SHP77 treated with DMSO at 0.1 percent for 48 hours (cell line): Measurements from ENCODE around the gene DYSF.

Experiments used
- DNase-seq: peaks from one replicate; lab custom pipeline; 2025; lab: John Stamatoyannopoulos, UW

DYSF gene

DNA sequence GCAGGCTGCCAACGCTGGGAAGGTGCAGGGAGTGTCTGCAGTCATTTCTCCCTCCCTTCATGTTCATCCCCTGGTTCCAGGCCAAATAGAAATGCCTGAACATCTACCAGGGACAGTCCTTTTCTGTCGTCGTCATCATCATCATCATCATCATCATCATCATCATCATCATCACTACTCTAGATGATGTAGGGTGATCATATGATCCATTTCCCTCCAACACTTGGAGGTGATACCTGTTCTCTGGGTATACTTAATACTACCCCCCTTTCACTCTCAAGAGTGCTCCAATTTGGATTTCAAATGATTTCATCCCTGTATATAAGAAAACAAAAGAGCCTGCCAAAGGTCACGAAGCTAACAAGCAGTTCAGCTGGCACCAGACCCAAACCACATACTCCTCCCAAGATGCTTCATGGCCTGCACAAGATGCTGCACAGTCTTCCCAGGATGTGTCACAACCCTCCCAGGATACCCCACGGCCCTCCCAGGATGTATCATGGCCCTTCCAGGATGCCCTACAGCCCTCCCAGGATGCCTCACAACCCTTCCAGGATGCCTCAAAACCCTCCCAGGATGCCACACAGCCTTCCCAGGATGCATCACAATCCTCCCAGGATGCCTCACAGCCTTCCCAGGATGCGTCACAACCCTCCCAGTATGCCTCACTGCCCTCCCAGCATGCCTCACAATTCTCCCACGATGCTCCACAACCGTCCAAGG, 257.9 kb downstream of the DYSF start:
- no peak for DNase-seq

DNA sequence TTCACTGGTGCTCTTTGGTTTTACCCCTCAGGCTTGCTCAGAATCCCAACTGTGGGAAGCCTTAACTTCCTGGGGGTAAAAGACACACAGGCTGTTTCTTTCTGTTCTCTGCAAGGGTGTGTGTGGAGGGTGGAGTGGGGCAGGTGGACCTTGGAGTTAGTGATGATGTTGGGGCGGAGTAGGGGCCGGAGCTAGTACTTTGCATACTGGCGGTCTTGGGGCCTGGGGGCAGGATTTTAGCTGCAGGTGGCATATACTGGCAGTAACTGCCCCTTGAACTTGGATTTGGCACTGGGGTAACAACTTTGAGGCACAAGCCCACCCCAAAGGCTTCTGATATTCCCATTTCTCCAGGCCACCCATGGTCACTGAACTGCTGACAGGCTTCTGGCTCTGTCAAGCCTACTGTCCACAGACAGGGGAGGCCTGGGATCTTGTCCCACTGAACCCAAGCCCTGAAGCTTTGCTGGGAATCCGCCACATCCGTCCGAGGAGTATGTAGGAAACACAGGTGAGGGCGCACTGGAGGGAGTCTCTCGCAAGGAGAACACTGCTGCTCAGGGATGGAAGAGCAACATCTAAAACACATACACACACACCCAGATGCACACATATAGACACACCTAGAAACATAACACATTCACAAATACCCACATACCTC, 258.9 kb downstream of the DYSF start:
- no peak for DNase-seq

DNA sequence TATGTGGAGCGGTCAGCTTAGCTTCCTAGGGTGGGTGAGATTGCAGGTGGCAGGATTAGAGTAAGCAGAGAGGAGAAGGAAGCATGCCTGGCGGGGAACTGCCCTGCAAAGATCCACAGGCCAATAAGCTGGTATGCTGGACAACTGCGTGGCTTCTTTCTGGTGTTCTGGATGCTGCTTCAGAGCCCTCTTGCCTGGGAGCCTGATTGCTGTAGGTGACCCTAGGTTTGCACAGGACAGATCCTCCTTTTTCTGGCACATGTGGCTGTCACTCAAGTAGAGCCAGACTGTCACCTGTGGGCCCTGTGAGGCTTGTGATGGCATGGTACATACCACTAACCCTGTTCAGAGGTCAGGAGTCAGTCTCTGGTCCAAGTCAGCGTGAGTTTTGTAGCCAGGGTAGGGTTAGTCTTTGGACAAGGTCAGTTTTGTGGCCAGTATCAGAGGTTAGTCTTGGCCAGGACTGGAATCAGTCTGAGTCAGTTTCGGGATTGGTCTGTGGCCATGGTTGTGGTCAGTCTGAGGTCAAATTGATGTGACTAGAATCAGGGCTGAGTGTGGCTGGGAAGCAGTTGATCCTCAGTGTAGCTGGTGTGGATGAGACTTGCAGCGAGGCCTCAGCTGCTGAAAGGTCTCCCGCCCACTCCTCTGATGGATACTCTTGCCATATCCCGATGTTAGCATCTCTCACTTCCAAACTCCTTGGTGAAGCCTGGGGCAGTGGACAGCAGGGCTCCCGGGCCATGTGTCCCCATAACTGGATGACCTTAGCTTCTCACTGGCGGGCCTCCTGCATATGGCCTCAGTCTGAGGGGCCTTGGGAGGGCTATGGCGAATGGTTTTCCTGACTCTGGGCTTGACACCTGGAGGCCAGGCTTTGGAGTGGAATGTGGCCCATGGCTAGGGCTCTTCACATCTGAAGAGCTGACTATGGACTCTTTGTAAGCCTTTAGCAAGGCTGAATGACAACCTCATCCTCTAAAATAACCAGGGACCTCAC, 260.5 kb downstream of the DYSF start:
- DNase-seq = no peak

DNA sequence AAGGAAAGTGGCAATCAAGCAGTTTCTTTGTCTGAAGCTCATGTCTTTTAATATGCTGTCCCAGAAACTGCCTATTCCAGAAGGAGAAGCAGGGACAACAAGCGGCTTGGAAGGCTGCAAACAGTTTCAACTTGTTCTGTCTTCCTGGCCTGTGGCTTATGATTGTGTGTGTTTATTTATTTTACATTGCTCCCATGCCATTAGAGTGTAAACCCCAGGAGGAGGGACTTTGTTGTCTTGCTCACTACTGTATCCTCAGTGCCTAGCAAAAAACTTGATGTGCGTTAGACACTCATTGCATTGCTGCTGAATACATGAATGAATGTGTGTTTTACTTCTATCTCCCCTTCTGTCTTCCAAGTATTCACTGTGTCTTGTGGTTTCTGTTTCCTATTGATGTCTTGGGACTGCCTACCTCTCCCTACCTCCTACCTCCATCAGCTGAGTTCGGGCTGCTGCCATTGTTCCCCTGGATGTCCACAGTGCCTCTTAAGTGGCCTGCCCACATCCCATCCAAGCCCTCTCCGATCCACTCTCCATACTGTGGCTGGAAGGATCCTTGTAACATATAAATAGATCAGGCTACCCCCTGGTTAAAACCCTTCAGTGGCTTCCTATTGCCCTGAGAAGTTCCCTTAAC, 261.4 kb downstream of the DYSF start:
- no peak for DNase-seq

DNA sequence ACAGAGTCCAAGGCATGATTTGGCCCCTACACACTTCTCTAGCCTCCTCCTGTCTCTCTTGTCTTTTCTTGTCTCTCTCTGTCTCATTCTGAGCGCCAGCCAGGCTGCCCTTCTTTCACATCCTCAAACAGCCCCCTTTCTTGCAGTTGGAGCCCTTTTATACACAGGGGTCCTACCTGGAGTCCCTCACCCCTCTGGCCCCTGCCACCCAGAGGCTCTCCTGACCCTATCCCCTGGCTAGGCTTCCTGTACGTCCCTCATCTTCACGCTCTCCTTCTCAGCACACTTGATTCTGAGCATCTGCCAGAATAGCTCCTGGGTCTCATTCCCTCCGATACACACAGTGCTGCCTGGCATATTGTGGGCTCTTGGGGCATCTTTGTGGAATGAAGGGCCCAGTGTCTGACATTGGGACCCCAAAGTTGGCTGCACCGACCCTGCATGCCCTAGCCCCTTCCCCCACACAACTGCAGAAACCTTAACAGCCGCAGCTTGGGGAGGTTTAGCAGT, 261.9 kb downstream of the DYSF start:
- DNase-seq = no peak

DNA sequence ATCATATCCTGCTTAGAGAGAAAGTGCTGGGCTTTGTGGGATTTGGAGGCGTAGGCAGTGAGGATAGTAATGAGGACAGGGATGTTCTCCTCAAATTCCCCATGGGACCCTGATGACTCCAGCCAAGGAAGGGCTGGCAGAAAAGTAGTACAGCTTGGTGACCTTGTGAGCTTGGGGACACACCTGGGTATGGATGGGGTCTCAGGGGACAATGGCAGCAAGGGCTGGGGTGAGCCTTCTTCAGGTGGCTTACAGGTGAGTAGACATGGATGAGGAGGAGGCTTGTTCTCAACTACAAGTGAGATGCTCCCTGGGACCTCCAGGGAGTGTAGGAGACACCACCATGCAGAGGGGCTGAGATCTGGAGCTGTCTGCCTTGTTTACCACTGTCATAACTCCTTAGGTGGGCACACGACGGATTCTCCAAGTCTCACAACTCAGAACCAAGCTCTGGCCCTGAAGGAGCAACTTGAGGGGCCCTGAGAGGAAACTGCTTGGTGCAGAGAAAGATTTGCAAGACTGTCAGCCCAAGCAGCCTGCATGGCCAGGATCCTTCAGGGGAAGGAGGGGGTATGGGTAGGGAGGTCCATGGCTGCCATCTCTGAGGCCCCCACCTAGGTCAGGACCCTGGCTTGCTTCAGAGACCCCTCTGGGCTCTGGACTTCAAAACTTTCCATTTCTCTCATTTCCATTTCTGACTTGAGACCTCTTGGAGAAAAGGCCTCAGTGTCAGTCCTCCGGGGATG, 262.8 kb downstream of the DYSF start:
- DNase-seq = no peak

DNA sequence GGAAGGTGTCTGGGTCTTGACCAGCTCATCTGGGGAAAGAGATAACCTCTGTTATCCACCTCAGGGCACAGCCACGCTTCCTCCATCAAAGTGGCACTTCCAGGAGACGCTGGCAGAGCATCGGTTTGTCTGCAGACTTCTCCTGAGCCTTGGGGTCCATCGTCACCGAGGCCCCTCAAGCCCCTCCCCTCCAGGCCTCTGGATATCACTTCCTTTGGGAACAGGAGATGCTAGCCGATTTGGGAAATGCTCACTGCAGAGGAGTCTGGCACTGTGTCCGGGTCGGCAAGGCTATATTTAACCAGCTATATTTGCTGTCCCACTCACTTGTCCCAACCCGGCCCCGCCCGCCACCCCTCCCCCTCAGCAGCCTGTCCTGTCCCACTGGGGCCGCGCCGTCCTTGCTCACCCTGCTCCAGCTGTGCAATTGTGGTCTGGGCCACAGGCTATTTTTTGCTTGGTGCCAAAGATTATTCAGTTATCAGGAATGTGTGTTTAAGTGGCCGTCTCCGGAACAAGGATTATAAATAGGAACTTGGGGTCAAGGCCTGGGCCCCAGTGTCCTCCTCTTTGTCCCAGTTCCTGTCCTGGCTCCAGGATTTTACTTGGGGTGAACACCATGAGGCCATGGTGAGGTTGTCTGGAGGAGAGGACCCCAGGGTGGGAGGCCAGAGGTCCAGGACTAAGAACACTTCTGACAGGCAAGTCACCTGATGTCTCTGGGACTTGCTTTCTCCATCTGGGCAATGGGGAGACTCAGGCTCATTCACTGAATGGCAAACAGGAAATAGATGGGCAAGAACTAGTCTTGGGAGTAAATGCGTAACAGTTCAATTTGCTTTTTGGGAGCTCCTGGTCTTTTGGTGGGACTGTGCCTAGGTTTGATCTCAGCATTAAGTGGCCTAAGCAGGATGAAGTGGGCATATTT, 263.6 kb downstream of the DYSF start:
- DNase-seq = no peak

DNA sequence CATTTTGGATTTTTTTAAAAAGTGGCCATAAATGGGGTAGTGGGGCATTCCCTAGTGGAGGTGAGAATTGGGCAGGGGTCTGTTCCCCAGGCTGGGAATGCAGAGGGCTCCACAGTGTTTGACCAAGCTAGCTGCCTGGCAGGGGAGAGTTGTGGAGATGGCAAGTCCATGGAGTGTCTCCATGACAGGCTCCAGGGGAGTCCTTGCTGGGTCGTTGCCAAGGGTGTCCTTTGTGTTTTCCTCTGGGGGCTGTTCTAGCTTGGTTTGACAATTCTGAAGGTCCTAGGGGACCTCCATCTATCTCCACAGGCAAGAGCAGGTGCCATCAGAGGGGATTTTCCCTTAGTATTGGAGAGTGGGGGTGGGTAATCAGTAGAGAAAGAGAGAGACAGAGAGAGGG, 265.3 kb downstream of the DYSF start:
- no peak for DNase-seq

DNA sequence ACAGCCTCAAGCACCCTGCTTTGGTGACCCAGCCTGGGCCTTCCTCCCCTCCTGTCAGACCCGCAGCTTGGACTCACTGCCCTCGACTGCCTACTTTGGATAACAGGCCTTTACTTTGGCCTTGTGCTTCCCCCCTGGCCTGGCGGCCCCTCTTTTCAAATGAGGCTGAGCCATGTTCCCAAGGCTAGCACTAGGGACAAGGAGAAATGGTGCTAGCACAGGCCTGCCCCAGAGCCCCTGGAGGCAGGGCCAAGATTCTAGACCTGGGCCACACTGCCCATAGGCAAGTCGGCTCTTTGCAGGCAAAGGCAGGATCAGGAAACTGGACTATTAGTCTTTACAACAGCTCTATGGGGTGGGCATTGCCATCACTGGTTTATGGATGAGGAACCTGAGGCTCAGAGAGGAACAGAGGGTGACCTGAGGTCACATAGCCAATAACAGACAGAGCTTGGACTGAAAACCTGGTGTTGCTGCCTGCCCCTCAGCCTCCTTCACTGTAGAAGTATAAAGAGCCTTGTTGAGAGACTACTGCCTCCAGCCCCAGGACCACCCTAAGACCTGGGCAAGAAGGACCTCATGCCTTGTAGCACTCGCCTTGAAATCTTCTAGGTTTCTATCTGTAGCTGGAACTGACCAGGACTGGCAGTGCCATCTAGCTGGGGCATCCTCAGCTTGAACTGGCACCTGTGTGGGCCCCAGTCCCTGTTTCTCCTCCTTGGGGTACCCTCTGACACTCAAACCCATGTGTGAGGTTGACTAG, 266.3 kb downstream of the DYSF start:
- DNase-seq = no peak

DNA sequence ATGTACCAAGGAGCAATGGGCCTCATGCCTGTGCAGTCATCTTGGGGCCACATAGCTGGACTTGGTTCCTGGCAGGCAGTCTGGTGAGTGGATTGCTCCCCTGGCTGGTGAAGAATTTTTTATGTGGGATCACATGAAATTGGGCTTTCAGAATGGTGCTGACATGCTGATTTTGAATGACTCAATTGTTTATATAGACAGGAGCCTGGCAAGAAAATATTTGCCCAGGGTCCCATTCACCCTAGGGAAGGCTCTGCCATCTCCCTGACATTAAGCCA, 266.9 kb downstream of the DYSF start:
- DNase-seq = no peak

DNA sequence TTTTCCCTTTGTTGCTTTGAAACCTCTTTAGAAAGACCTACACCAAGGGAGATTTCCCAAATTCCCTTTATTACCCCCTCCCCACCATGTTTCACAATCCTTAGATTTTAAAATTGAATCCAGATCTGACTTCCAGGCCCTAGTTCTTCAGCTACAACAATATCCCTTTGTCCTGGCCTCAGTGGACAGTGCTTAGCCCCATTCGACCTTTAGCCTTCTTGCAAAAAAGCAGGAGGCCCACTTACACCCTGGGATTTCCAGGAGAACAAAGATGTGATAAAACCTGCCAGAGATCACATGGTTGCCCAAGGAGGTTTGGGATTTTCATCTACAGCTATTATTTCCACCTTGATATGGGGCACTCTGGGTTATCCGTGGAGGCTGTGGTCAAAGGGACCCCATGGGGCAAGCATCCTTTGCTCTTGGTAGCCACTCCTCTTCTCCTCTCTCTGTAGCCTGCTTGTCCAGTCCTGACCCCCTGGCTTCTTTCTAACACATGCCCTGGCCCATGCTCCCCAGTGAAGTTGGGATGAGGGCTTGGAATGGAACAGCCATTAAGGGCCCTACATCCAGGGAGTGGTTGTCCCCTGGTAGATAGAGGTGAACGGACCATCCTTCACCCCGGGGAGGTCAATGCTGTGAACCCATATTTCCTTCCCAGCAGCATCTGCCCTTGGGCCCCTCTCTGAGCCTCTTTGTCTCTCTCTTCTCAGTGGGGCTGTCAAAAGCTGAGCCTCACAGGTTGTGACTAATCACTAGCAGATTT, 267.4 kb downstream of the DYSF start:
- DNase-seq = no peak

DNA sequence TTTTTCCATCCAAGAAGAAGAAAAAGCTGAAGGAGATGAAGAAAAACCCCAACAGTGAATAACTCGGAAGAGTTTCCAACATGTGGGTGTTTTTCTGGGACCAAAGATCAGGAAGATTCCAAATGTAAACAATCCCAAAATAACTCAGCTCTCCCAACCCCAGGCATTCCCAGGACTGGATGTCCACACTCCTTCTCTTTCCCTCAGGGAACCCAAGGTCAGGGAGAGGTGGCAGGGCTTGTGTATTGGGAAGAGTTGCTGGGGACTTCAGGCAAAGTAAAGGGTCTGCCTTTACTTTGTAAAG, 268.0 kb downstream of the DYSF start:
- DNase-seq = no peak

DNA sequence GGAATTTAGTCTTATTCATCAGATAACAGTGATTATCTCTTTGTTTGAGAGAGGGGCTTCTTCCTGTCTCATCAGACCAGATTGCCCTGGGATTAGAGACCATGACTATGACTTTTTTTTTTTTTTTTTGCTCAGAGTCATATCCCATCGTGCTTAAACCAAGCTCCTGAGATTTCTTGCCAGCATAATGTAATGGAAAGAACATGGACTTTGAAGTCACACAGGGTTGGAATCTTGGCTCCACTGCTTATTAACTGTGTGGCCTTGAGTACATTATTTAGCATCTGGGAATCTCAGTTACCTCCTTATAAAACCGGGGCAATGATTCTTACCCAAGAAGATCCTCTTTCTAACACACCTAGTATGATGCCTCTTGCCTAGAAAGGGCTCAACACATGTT, 268.3 kb downstream of the DYSF start:
- DNase-seq = no peak

DNA sequence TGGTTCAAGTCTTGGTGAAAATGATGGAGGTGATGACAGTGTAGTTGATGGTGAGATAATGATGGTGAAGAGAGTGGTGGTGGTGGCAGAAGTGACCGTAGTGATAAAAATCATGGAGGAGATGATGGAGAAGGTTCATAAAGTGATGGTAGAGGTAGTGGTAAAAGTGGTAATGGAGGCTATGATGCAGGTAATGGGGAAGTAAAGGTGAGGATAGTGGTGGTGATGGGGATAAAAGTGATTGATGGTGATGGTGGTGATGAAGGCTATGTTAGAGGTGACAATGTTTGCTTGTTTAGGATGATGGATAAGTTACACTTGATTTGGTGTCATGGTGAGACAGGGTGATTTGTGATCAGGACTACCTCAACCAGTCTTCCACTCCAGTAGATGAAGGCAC, 268.9 kb downstream of the DYSF start:
- no peak for DNase-seq

DNA sequence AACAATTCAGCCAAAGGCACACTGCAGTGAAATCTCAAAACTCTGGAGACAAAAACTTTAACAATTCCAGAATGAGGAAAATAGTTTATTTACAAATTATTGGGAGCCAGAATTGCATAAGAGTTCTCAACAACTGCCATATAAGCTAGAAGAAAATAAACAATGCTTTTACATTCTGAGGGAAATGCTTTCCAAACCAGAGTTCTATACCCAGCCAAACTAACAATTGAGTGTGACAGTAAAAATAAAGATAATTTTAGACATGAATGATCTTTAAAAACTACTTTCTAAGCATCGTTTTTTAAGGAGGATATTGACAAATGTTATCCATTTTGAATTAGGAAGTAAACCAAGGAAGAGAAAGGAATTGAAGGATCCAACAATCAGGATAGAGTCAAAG, 271.4 kb downstream of the DYSF start:
- no peak for DNase-seq

DNA sequence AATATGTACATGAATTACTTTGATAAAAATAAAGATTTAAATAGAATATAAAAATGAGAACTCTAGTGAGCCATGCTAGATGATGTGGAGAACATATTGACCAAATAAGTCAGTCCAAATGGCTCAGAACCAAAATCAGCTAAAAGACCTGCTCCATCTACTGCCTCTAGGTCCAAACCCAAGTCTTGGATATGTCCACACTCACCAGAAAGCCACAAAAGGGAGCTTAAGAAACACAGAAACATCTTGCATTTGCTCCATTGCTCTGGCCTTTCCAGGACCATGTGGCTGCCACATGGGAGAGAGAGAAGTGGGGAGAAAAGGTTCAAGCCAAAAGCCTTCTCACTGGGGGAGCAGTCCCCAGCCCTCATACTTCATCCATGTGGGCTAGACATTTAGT, 272.5 kb downstream of the DYSF start:
- DNase-seq = no peak

DNA sequence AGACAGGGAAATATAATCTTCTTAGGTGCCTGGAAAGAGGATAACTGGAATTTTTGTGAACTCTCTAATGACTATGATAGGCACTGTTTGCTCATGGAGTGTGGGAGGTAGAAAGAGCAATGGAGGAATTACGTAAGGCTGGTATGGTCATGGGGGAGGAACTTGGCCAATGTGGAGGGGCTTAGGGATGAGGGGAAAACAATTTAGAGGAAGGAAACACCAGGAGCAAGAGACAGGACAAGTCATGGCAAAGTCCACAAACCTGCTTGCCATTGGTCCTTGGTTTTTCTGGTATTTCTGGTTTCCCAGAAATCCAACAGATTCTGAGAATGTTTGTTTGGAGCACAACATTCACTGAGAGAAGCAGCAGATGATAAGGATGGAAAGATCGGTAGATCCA, 274.2 kb downstream of the DYSF start:
- no peak for DNase-seq

DNA sequence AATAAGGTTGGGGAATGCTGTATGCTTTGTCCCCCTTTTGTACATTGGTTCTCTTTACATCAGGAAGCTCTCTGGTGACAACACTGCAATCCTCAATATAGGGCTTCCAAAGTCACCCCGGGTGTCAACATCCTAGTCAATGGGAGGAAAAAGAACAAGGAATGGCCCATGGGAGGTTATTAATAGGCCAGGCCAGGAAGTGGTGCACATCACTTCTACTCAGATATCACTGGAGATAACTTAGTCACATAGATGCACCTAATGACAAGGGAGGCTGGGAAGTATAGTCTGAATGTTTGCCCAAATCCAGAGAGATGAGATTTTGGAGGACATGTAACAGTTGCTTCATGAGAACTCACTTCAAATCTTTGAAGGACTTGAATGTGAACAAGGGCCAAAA, 274.7 kb downstream of the DYSF start:
- no peak for DNase-seq

DNA sequence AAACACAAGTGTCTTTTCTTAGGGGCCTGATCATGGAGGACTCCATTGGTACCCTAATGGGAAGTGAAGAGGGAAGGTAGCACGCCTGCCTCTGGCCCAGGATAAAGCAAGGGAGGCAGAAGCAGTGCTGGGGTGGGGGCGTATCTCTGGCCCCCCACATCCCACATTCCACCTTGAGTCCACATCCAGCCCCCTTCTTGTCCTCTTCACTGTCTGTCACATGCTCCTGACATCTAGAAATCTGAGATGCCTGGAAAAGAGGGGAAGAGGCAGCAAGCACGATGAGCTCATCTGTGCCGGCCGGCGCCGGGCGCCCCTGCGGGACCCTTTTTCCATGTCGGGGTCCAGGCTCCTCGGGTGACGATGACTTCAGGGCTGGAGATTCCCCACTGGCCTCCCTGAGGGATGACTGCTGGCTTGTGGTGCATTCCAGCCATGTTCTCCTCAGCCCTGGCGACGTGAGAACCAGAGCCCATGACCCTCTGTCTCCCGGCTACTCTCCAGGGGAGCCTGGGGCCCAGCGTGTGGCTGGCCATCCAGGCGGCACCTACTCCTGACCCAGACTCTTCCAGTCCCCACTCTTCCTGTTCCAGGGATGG, 277.5 kb downstream of the DYSF start:
- DNase-seq = no peak
